Vagina (tissue), 2 donors: ENCODE measurements around the gene MRPL53. TPM values are rescaled to one million over a fixed set of nuclear protein-coding genes. Genes with fewer than 3 reads are reported as not detected.

Experiments
- DNase-seq, 2 donors: peaks; one replicate each; pipeline ENCODE4 v3.0.0-alpha.2; 2017; ENCODE audit errors: extremely low spot score in 2 of 2
- H3K27ac ChIP-seq: fragments of 200-600 bp; sonication (generic); one replicate; pipeline ENCODE4 v1.5.1; 2019
- H3K27me3 ChIP-seq: fragments of 200-600 bp; sonication (generic); one replicate; pipeline ENCODE4 v1.5.1; 2019
- H3K36me3 ChIP-seq, 2 donors: fragments of 200-600 bp; sonication (generic); one replicate each; pipeline ENCODE4 v1.5.1; 2017 to 2019
- H3K4me1 ChIP-seq: fragments of 200-600 bp; sonication (generic); one replicate; pipeline ENCODE4 v1.5.1; 2019
- H3K4me3 ChIP-seq, 2 donors: fragments of 200-600 bp; sonication (generic); 1 replicate in 1 of 2; 2 replicates in 1 of 2; pipeline ENCODE4 v1.5.1; 2016 to 2019
- H3K9me3 ChIP-seq: fragments of 200-600 bp; sonication (generic); one replicate; pipeline ENCODE4 v1.5.1; 2019
- CTCF ChIP-seq, 3 experiments: fragments of 450-650 bp in 2 of 3; fragments of 200-600 bp in 1 of 3; sonication (generic) in 1 of 3; IDR thresholded peaks; one replicate each; pipeline ENCODE4 v1.5.1; 2017 to 2019; ENCODE audit warnings: antibody characterized with exemption in 3 of 3, mild to moderate bottlenecking in 2 of 3, moderate library complexity in 2 of 3
- POLR2A ChIP-seq, 2 donors: fragments of 450-650 bp; IDR thresholded peaks; one replicate each; pipeline ENCODE4 v1.6.1; 2017; ENCODE audit warnings: antibody characterized with exemption in 2 of 2, mild to moderate bottlenecking in 2 of 2, moderate library complexity in 2 of 2
- POLR2AphosphoS5 ChIP-seq, 2 donors: sonication (generic); formaldehyde crosslinking; IDR thresholded peaks; one replicate each; pipeline ENCODE4 v1.9.0; 2017; ENCODE audit warnings: antibody characterized with exemption in 2 of 2, mild to moderate bottlenecking in 2 of 2, low read depth in 1 of 2; ENCODE audit not compliant: insufficient read depth in 1 of 2
- intact Hi-C: fragments of 100-400 bp; cut with DNase I; formaldehyde crosslinking; loops from one replicate; pipeline ENCODE4 v1.15.1; 2023
- total RNA-seq: library from RNA; depleted of rRNA; stranded (reverse); fragments of >200 nt; gene quantifications from one replicate; pipeline ENCODE4 v1.2.3, GENCODE V29; 2016

The MRPL53 gene
- total RNA-seq, 1 donor from 2014 or later = 40.3 TPM

- TF ChIP-seq CTCF (IDR thresholded peaks at IDR 0.05) (peak in 1 of 3 experiments; percentile 21), POLR2AphosphoS5 (IDR thresholded peaks at IDR 0.05; ENCODE audit: insufficient read depth in 1 of 2, low read depth in 1 of 2) (peak; percentile 34 to 93), POLR2A (IDR thresholded peaks at IDR 0.05) (peak in 1 of 2 donors; percentile 42)
Measured at GRCh38 chr2:74440378-74441169, 31.9 kb downstream of the MRPL53 start.

GRCh38 chr2:74439803-74440377 lies 32.6 kb downstream of the MRPL53 start:
- Histone ChIP-seq H3K27ac (peak overlapping the region; percentile 81), H3K36me3 (no peaks in the 10 kb centered on the region), H3K9me3 (no peaks in the 10 kb centered on the region), H3K4me1 (peaks cover 44% of the 10 kb centered on the region), H3K27me3 (no peaks in the 10 kb centered on the region), H3K4me3 (peak overlapping the region; percentile 47 to 58)
- DNase-seq = peak in 1 of 2 donors; percentile 84
- no peak for TF ChIP-seq POLR2A (IDR thresholded peaks at IDR 0.05)
- no peak for TF ChIP-seq CTCF (IDR thresholded peaks at IDR 0.05)
- no peak for TF ChIP-seq POLR2AphosphoS5 (IDR thresholded peaks at IDR 0.05; ENCODE audit: insufficient read depth in 1 of 2, low read depth in 1 of 2)
- intact Hi-C loops = no loop called here

More at GRCh38 chr2:74440378-74441169, 31.9 kb downstream of the MRPL53 start:
- Histone ChIP-seq H3K9me3 (no peaks in the 10 kb centered on the region), H3K36me3 (no peaks in the 10 kb centered on the region), H3K4me1 (peaks cover 44% of the 10 kb centered on the region), H3K27me3 (no peaks in the 10 kb centered on the region), H3K4me3 (peak overlapping the region; percentile 47 to 58), H3K27ac (peak overlapping the region; percentile 81)
- DNase-seq = peak in 1 of 2 donors; percentile 92
- intact Hi-C loops = no loop called here

- no peaks in the 10 kb centered on the region for H3K36me3 ChIP-seq
- no peaks in the 10 kb centered on the region for H3K27me3 ChIP-seq
- peak overlapping the region; percentile 47 to 58 for H3K4me3 ChIP-seq
- DNase-seq = peak in 1 of 2 donors; percentile 85
- H3K4me1 ChIP-seq = peaks cover 44% of the 10 kb centered on the region
- TF ChIP-seq POLR2AphosphoS5 (IDR thresholded peaks at IDR 0.05; ENCODE audit: insufficient read depth in 1 of 2, low read depth in 1 of 2) (no peak), POLR2A (IDR thresholded peaks at IDR 0.05) (no peak), CTCF (IDR thresholded peaks at IDR 0.05) (no peak)
- peak overlapping the region; percentile 81 for H3K27ac ChIP-seq
- H3K9me3 ChIP-seq = no peaks in the 10 kb centered on the region
- intact Hi-C loops = no loop called here
Measured at GRCh38 chr2:74439373-74439772, 33.1 kb downstream of the MRPL53 start.

GRCh38 chr2:74438248-74438647 lies 34.2 kb downstream of the MRPL53 start:
- H3K9me3 ChIP-seq = no peaks in the 10 kb centered on the region
- no peak for DNase-seq
- H3K36me3 ChIP-seq = no peaks in the 10 kb centered on the region
- H3K27me3 ChIP-seq = no peaks in the 10 kb centered on the region
- no peak overlapping the region for H3K27ac ChIP-seq
- TF ChIP-seq POLR2A (IDR thresholded peaks at IDR 0.05) = no peak
- no peak for TF ChIP-seq POLR2AphosphoS5 (IDR thresholded peaks at IDR 0.05; ENCODE audit: insufficient read depth in 1 of 2, low read depth in 1 of 2)
- no peak for TF ChIP-seq CTCF (IDR thresholded peaks at IDR 0.05)
- H3K4me1 ChIP-seq = peaks cover 44% of the 10 kb centered on the region
- intact Hi-C loops = no loop called here
- no peak overlapping the region for H3K4me3 ChIP-seq
